Stimulated activated CD4-positive, alpha-beta T cell treated with anti-CD3 and anti-CD28 coated beads, TNF-alpha, amount 100 ng/mL, for 4 hours (primary cell): ENCODE data around the gene PLA2R1.

ENCODE experiments used
- DNase-seq, 3 experiments: peaks; one replicate each; pipeline ENCODE4 v3.0.0-alpha.2; 2020; ENCODE audit warnings: low read depth in 3 of 3

The PLA2R1 gene

GRCh38 chr2:159895258-159896065, 167.0 kb downstream of the PLA2R1 start:
- DNase-seq: no peak

GRCh38 chr2:159894145-159894838, 168.1 kb downstream of the PLA2R1 start:
- no peak for DNase-seq

GRCh38 chr2:159892990-159893810, 169.2 kb downstream of the PLA2R1 start:
- no peak for DNase-seq

DNA sequence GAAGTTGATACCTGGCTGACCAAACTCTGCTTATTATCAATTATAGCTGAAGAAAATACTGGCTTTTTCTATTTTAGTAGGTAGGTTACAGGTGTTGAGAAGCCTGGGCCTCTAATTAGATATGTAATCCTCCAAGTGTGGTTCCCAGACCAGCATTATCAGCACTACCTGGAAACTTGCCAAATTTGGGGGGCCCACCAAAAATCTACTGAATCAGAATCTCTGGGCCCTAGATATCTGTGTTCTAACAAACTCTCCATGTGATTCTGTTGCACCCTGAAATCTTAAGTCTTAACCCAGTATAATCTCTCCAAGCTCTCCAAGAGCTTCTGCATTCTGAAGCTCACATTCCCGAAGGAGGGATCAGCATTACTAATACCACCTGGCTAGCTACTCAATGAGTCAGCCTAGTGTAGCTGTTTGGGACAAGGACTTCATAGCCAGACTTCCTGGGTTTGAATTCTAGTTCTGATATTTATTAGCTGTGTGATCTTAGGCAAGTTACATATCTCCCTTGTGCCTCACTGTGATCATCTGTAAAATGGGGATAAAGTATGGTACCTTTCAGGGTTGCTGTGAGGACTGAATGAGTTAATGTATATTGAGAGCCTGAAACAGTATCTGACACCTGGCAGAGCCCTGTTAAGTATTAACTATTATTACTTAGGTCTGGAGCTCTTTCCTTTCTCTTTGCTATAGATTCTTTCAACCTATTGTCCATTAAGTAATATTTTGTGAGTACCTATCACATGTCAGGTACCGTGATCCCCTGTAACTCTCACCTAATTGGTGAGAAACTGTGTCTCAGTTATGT, 170.3 kb downstream of the PLA2R1 start:
- DNase-seq: no peak

DNA sequence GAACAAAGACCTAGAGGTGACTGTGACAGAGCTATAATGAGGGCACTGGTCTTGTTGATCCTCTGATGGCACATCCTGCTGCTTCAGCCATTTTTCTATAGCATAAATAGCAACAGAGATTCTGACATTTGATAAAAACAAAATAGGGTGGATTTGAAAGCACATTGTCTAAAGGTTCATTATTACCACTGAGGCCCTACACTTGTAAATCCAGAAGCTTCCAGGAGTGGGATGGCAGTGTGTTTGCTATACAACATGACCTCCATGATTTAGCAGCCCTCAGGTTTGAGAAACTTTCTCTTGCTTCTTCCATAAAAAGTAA, 171.2 kb downstream of the PLA2R1 start:
- DNase-seq: no peak

- no peak for DNase-seq
Observed at GRCh38 chr2:159890551-159891266, 171.7 kb downstream of the PLA2R1 start.

DNA sequence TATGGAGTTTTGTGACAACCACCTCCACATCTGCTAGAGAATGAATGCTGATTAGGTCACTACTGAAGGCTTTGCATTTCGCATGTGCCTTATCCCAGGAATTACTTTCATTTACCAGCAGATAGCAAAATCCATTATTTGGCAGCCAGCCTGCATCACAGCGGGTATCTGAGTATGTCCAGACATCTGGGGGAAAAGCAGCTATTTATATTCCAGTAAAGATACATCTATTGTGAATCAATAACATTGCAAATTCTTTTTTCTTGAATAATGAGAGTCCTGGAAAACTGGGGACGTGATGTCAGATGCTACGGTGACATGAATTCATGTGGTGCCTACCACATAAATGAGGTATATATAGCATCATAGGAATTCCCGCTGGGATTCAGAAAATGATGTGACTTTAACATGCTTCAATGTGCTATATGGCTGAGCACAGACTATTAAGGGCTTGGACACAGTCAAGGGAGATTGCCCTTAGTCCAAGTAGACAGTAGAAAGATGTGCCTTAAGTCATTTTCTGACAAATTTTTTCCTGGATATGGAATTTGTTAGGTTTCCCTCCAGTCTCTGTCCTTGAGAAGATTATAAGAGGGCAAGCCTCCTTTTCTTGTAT, 180.2 kb downstream of the PLA2R1 start:
- DNase-seq: no peak
